ENCODE results near the gene ZBTB11.
"Not testable (repeated sequence)": the region's sequence is repeated elsewhere in the genome, so short reads cannot be mapped to it uniquely, and the experiment has no call there.

The ZBTB11 gene

DNA sequence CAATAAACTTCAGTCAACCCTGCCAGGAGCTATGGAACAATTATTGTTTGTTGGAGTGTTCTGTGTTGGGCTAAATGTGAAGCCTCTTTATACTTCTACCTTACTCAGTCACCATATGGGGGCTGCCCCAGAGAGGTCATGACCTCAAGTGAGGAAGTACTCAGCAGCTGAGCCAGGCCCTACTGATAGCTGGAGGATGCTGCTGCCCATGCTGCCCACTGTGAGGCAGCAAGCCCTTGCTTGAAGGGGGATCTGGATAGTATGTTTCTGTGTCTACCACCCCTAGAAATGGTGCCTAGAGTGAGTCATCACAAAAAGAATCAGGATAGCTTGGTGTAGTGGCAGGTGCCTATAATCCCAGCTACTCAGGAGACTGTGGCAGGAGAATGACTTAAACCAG is 14.0 kb upstream of the ZBTB11 start:
- no peak for DNase-seq (ENCODE audit: low read depth in 2 of 2)

DNA sequence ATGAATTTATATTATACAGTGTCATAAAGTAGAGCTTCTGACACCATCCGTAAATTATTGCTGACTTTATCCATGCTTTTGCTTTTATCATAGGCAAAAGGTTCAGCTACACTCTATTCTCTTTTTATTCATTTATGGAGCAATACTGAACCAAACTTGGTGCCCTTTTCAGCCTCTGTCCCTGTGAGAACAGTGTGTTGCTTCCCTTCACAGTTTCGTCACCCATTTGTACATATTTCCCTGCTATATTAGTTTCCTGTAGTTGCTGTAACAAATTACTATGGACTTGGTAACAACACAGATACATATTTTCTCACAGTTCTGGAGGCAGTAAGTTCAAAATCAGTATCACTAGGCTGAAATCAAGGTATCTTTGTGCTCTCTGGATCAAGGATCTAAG is 12.4 kb upstream of the ZBTB11 start:
- no peak for DNase-seq (ENCODE audit: low read depth in 2 of 2)

DNA sequence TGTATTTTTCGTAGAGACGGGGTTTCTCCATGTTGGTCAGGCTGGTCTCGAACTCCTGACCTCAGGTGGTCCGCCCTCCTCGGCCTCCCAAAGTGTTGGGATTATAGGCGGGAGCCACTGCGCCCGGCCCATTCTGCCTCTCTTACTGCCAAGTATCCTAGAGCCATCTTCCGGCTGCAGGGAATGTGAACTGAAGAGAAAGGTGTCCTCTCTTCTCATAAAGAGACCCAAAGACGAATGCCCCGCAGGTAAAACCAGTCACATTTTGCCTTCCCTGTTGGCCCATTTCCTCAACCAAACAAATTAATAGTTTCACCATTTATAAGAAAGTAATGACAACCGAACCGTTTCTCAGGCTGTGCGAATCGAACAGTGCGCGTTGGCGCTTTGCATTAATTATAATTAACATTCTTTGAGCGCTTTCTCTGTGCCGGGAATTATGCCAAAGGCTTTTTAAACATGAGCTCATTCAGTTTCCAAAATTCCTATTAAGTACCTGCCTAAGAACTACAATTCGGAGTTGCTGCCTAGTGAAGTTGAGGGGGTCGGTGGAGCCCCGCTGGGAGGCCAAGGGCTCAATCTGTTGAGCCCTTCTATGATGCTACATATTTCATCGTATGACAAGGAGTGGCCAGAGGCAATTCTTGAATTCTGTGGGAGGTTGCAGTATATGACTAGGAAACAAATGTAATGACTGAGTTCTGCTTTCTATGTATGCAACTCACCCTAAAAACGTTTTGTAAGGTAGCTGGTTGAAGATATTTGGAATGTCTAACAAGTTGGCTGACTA is 10.4 kb upstream of the ZBTB11 start:
- DNase-seq (ENCODE audit: low read depth in 2 of 2) = no peak

DNA sequence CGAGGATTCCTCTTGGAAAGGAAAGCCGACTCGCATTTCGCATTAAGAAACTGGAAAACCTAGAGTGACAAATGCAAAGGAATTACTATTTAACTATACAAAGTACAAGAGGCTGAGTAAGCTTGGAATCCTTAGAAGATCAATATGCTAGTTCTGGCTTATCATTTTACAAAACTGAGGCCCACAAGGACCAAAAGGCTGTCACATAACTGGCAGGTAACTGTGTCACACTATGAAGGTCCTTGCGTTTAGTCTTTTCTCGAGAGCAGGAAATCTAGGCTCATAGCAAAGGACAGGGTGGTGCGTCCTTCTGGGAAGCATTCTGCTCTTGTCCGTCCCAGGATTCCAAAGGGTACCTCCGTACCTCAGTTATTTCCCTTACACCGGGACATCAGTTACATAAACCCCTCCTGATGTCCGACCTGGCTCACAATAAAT is 9.0 kb upstream of the ZBTB11 start:
- no peak for DNase-seq (ENCODE audit: low read depth in 2 of 2)

DNA sequence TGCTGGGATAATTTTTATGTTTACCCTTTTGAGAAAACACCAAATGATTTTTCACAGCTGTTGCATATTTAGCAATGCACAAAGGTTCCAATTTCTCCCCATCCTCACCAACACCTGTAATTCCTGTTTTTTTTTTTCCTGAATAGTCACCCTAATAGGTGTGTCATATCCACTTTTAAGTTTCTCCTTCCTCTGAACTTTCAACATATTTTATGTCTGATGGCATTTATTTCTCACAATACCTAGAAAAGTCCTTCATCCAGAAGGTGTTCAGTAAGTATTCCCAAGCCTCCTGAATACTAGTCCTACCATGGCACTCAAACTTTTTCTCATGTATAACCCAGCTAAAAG is 8.1 kb upstream of the ZBTB11 start:
- no peak for DNase-seq (ENCODE audit: low read depth in 2 of 2)

DNA sequence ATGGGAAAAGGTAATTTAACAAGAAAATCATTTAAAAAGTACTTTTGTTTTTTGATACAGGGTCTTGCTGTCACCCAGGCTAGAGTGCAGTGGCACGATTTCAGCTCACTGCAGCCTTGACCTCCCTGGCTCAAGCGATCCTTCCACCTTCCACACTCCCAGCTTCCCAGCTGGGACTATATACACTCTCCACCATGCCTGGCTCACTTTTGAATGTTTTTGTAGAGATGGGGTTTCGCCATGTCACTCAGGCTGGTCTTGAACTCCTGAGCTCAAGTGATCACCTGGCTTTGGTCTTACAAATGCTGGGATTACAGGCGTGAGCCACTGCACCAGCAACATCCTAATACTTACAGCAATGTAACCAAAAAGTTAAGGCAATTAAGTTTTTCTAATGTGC is 3.5 kb upstream of the ZBTB11 start:
- DNase-seq (ENCODE audit: low read depth in 2 of 2) = no peak

DNA sequence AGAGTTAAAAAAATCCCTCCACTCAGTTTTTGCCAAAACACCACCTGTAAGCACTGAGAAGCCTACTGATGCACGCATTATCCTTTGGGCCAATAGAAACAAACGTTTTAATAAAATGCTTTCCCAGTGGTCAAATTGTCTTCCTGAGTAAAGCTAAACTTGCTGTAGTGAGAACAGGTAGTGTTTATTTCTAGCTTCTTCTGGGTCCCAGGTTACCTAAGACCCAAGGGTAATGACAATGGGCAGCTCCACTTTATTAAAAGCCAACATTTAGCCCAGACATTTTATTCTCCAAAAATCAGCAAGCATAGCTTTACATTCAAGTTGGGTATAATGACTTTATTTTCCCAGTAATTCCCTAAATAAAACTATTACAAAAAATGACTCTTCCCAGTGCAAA is 1.9 kb upstream of the ZBTB11 start:
- not testable (repeated sequence) for DNase-seq (ENCODE audit: low read depth in 2 of 2)

DNA sequence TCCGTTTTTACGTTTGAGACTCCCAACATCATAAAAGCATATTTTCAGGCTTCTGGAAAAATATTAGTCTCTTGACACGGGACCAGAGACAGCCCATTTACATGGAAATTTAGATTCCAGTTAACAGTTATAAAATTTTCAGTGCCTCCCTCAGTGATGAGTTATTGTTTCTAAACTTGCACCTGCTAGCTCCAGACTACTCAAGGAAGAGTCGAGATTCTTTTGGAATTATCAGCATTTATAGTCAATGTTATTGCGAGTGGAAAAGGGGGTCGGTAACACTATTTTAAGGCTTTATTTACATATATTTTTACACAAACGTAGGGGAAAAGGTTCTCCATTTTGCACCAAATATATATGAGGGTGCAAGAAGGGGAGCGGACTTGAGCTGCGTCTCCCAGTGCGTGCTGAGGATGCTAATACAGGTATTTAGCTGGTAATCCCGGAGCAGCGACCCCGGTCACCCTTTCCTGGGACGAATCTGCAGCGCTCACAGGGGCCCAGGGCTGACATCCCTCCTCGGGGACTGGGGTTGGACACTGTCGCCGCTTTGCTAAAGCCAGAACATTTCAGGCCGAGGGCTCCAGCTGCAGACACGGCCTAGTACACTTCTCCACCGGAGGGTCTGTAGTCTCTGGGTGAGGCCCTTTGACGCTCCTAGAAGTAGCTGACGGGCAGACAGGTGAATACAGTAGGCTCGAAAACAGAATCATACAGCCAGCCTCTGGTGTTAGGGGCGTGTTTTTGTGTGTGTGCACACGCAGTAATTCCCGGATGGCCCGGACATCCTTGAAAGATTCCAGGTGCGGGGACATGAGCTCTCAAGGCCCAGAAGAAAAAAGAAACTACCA is 729 bp upstream of the ZBTB11 start:
- DNase-seq (ENCODE audit: low read depth in 2 of 2) = no peak

DNA sequence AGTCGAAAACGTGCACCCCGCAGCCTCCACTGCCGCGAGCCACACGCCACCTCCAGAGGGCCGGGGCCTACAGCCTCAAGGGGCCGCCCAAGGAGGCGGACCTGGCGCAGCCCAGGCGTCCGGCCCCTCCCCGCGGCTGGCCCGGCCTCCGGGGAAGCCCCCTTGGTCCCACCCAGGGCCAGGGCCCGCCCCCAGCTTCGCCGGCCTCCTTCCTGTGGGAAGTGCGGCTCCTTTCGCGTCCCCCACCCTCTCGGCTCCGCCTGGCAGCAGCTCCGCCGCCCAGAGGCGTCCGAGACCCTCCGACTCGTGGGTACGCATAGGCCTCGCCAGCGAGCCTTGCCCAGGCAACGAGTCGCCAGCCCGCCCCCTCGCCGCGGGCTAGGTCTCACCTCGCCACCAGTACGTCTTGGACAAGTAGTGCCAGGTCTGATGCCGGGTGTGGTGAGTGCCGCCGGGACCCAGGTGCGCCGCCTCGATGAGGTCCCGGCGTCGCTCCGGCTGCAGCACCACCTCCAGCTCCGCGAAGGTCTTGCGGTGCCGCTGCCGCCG is 642 bp downstream of the ZBTB11 start:
- DNase-seq (ENCODE audit: low read depth in 2 of 2) = peak; percentile 92 to 94

DNA sequence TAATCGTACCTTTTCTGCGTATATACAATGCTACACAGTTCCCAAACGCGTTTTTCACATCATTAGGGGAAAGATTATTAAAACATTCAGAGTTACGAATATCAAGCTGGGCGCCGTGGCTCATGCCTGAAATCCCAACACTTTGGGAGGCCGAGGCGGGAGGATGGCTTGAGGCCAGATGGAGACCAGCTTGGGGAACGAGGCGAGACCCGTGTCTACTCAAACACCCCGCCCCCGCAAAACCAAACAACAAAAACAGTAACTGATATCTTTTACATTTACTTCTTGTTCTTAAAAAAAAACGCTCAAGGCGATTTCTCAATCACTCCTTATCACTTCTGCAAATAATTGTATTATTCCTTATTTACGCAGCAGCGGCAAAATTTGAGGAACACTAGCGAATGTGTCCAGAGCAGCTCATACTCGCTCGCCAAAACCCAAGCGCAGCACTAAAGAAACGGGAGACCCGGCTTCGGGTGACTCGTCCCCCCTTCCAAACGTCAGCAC is 1.2 kb downstream of the ZBTB11 start:
- DNase-seq (ENCODE audit: low read depth in 2 of 2) = no peak

DNA sequence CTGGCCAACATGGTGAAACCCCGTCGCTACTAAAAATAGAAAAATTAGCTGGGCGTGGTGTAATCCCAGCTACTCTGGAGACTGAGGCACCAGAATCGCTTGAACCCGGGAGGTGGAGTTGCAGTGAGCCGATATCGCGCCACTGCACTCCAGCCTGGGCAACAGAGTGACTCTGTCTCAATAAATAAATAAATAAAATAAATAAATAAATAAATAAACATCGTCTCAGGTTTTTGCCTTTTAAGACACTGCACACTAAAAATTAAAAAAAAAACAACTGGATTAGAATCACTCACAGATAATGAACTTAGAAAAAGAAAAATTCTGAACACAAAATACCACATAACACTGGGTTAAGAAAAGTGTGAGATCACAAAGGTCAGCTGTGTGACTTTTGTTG is 2.4 kb downstream of the ZBTB11 start:
- no peak for DNase-seq (ENCODE audit: low read depth in 2 of 2)

DNA sequence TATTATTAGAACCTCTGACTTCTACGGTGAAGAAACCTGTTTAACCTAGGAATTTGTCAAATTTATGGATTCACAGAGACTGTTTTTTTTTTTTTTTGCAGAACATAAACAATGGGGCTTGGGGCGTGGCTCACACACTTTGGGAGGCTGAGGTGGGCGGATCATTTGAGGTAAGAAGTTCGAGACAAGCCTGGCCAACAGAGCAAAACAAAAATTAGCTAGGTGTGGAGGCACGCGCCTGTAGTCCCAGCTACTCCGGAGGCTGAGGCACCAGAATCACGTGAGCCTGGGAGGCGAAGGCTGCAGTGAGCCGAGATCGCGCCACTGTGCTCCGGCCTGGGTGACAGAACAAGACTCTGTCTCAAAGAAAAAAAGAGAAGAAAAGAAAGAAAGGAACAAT is 3.0 kb downstream of the ZBTB11 start:
- no peak for DNase-seq (ENCODE audit: low read depth in 2 of 2)

DNA sequence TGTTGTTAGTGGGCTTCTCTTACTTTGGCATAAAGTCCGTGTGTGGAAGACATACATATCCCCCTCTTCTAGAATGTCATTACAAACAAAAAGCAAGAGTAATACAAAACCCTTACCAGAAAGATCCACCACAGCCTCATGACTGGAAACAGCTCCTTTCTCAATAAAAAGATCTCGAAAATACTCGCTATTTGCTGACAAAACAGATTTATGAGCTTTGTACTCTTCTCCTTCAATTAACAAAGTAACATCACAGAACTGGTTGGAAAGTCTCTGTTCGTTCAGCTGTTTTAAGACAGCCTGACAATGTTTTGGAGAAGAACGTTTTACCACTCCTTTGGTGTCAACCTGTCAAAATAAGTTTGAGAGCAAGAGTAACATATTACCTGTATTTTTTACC is 5.9 kb downstream of the ZBTB11 start:
- DNase-seq (ENCODE audit: low read depth in 2 of 2) = no peak

DNA sequence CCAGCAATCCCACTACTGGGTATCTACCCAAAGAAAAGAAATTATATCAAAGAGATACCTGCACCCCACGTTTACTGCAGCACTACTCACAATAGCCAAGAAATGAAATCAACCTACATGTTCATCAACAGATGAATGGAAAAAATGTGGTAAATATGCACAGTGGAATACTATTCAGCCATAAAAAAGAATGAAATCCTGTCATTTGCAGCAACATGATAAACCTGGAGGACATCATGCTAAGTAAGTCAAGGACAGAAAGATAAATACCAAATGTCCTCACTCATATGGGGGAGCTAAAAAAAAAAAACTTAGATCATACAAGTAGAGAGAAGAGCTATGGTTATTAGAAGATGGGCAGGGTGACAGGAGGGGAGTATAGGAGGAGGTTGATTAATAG is 9.1 kb downstream of the ZBTB11 start:
- DNase-seq (ENCODE audit: low read depth in 2 of 2) = no peak

DNA sequence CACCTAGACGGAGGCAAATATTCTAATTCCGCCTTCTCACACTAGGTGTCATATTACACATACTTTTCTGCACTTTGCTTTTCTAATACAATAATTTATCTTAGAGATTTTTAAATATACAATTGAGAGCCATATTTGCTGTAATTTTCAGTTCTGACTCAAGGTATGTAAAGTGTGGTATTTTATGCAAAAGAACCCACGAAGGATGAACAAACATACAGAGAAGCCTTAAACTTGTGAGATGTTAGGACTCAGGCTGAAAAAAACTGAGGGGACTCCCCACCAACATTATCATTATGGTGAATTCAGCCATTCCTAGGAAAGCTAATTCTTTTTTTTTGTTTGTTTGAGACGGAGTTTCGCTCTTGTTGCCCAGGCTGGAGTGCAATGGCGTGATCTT is 9.6 kb downstream of the ZBTB11 start:
- DNase-seq (ENCODE audit: low read depth in 2 of 2) = no peak

DNA sequence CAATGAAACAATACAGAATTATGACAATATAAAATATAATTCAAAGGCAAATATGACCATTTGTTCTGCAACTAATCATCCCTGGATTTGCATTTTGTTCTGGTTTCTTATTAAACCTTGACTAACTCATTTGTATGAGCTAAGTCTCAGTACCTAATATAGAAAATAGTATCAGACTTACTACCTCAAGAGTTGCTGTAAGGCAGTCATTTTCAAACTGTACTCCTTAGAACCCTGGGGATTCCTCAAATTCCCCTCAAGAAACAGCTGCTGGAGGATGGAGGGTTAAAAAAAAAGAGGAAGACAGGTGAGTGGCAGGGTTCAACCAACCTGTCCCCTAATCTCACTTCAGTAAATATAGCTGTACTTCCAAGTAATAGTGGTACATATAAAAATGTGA is 11.1 kb downstream of the ZBTB11 start:
- DNase-seq (ENCODE audit: low read depth in 2 of 2) = no peak

DNA sequence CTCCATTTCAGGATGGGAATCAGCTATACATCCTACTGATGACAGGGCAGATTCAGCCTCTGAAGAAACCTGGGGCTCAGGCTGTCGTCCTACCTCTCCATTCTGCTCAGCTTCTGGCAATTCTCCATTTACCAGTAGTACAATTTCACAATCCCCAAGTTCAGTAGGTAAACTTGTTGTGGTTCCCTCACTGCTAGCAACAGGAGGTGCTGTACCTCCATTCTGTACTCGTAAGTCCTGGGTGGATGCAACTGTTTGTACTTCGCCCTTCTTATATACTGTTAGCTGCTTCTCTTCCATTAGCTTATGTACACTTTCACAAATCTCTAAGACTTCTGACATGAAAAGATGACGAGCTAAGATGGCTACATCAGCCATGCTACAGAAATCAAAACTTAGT is 11.6 kb downstream of the ZBTB11 start:
- no peak for DNase-seq (ENCODE audit: low read depth in 2 of 2)

DNA sequence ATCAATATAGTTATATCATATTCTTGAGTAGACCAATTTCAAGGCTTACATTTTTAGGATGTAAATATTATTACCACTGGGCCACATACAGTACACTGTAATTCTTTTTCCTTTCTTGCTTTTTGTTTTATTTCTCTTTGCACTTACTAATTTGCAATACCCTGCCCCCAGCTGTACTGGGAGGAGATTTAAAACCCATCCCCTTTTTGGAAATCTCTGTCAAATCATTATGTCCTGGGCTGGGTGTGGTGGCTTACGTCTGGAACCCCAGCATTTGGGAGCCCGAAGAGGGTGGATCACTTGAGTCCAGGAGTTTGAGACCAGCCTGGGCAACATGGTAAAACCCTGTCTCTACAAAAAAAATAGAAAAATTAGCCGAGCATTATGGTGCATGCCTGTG is 16.2 kb downstream of the ZBTB11 start:
- DNase-seq (ENCODE audit: low read depth in 2 of 2) = no peak

DNA sequence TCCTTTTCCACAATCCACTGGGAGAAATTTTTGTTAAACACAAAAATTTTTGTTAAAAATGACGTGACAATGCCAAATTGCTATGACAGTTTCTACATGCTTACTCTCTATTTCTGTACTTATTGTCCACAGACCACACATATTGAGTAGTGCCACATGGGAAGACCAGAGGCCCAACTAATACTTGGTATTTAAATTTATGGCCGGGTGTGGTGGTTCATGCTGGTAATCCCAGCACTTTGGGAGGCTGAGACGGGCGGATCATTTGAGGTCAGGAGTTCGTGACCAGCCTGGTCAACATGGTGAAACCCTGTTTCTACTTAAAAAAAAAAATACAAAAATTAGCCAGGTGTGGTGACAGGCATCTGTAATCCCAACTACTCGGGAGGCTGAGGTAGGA is 20.3 kb downstream of the ZBTB11 start:
- no peak for DNase-seq (ENCODE audit: low read depth in 2 of 2)

DNA sequence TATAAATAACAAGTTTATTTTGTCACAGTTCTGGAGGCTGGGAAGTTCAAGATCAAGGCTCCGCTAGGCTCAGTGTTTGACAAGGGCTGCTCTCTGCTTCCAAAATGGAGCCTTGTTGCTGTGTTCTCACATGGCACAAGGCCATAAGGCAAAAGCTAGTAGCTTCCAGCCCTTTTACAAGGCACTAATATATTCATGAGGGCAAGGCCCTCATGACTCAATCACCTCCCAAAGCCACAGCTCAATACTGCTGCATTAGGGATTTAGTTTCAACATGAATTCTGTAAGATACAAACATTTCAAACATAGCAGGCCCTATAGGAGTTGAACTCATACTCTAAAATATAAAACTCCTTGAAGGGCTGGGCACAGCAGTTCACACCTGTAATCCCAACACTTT is 30.2 kb downstream of the ZBTB11 start:
- DNase-seq (ENCODE audit: low read depth in 2 of 2) = no peak

DNA sequence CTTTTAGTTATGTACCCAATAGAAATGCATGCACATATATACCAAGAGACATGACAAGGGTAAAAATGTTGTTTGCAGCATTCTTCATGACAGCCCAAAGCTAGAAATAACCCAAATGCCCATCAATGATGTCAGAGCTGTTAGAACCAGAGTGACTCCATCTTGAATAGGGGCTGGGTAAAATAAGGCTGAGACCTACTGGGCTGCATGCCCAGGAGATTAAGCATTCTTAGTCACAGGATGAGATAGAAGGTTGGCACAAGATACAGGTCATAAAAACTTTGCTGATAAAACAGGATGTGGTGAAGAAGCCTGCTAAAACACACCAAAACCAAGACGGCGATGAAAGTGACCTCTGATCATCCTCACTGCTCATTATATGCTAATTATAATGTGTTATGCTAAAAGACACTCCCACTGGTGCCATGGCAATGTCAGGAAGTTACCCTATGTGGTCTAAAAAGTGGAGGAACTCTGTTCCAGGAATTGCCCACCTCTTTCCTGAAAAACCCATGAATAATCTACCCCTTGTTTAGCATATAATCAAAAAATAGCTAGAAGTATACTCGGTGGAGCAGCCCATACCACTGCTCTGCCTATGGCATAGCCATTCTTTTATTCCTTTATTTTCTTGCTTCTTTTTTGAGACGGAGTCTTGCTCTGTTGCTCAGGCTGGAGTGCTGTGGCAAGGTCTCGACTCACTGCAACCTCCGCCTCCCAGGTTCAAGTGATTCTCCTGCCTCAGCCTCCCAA is 32.9 kb downstream of the ZBTB11 start:
- DNase-seq (ENCODE audit: low read depth in 2 of 2) = peak; percentile 5 to 22

All from stimulated activated CD4-positive, alpha-beta T cell treated with anti-CD3 and anti-CD28 coated beads, Interleukin-12 subunit alpha, Interleukin-12 subunit beta, amount 100 ng/mL, for 24 hours (primary cell).